GM12874 (cell line): ENCODE measurements around the gene LCK.

Experiments used
- TF ChIP-seq, protein P1 (sequence below): IDR thresholded peaks from 2 replicates; pipeline ENCODE4 v1.5.1; 2011; ENCODE audit warnings: low read depth, mild to moderate bottlenecking, control low read depth, low read length, moderate library complexity; ENCODE audit not compliant: insufficient read depth

Gene LCK

DNA sequence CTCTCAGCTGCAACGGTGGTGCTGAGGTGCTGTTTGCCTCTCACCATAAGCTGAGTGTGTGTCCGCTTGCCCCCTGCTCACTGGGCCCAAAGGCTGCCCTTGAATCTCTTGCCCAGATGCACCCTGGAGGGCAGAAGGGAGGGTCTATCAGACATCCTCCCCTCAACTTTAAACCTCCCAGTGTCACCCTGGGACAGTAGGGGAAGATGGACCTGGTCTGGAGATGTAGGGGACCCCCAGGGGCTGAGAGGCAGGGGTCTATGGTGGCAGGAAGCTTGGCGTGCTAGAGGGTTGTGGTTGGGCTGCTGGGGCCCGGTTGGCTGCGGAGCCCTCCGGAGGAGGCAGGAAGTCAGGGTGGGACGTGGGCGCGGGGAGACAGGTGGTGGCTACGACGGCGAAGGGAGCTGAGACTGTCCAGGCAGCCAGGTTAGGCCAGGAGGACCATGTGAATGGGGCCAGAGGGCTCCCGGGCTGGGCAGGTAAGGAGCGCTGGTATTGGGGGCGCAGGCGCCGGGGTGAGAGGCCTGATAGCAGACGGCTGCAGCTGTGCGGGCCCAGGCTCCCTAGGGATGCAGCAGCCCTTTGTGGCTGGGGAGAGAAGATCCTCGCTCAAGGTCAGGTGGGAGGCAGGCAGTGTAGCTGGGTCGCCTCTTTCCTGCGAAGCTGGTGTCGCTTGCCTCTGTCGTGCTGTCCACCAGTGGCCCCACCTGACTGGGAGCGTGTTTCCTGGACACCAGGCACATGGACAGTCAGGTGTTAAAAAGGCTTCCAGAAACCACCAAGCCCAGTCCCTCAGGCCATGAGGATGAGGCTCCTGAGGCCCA is at the start of gene LCK:
Gene LCK (plus strand): TSS at position 373 of the 824 bp plus-strand sequence. CDS start 23,065 bp downstream, outside the sequence.
- TF ChIP-seq, protein P1, sequence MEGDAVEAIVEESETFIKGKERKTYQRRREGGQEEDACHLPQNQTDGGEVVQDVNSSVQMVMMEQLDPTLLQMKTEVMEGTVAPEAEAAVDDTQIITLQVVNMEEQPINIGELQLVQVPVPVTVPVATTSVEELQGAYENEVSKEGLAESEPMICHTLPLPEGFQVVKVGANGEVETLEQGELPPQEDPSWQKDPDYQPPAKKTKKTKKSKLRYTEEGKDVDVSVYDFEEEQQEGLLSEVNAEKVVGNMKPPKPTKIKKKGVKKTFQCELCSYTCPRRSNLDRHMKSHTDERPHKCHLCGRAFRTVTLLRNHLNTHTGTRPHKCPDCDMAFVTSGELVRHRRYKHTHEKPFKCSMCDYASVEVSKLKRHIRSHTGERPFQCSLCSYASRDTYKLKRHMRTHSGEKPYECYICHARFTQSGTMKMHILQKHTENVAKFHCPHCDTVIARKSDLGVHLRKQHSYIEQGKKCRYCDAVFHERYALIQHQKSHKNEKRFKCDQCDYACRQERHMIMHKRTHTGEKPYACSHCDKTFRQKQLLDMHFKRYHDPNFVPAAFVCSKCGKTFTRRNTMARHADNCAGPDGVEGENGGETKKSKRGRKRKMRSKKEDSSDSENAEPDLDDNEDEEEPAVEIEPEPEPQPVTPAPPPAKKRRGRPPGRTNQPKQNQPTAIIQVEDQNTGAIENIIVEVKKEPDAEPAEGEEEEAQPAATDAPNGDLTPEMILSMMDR = no peak

- TF ChIP-seq, protein P1 = no peak
Measured at GRCh38 chr1:32204943-32205361, 46.1 kb upstream of the LCK start.

GRCh38 chr1:32205401-32206370 is 45.4 kb upstream of the LCK start, which contains the start of gene IQCC:
Gene IQCC (plus strand): TSS chr1:32205671. CDS start chr1:32205682, 11 bp downstream.
- TF ChIP-seq, protein P1 = no peak

GRCh38 chr1:32208469-32208868 is 42.6 kb upstream of the LCK start:
- TF ChIP-seq, protein P1 = no peak

GRCh38 chr1:32208891-32209328 is 42.2 kb upstream of the LCK start, which contains the start of gene DCDC2B:
Gene DCDC2B (plus strand): TSS chr1:32209089. CDS start chr1:32209094, 5 bp downstream.
- TF ChIP-seq, protein P1 = no peak

DNA sequence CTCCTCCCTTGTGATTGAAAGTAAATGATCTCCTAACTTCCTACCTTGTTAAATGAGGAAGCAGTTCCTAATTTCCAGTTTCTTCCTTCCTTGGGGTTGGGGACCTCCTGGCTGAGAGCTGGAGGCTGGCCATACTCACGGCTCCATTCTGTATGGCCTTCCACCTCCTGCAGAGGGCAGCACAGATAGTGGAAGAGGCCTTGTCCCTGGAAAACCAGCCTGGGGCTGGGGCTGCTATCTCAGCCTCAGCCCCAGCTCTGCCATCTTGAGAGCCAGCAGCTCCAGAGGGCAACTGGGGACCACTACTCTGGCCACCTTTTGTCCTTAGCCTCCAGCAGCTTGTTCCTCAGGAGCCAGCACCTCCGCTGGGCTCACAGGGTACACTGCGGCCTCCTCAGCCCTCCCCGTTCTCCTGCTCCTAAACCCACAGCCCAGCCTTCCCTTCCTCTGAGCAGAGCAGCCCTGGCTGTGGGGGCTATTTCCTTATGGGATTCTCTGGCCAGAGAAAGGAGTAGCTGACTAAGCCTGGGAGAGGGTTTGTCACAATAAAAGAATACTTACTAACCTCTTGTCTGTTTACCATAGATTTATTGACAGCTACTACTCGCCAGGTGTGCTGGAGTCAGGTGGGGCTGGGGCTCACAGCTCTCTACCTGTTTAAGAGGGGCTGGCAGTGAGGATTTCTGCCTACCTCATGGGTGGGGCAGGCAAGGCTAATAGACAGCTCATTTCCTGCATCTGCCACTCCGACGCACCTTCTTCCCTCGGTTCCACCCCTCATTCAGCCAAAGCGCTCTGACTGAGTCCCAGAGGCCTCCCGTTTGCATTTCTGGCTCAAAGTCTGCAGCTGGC is 35.2 kb upstream of the LCK start:
- TF ChIP-seq, protein P1 = peak; percentile 82
